ENCODE data around the gene LUC7L.
A peak's percentile ranks its signal among the peaks of the same experiment; 100 is the strongest.
"Not testable (repeated sequence)": the region's sequence is repeated elsewhere in the genome, so short reads cannot be mapped to it uniquely, and the experiment has no call there.

The LUC7L gene

DNA sequence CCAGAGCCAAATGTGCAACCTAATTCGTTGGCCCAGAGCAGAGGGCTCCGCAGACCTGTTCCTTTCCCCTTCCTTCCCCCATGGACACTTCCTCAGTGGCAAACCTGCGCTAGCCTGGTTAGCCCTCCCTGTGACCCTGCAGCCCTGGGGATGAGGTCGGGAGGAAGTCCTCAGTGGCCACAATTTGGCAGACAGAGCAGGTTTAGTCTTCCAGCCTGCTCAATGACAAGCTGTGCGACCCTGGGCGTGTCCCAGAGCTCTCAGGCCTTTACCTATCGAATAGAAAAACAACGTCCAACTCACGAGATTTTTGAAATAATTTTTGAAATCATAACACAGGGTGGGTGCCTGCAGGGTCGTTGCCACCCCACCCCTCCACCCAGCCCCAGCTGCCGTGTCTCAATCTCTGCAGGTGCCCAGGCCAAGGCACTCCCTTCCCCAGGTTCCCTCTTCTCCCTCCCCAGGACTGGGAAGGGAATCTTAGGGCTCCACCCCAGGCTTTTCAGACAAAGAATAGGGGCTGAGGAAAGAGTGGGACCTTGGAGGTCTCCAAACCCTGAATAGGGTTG is 62.0 kb downstream of the LUC7L start:
- no peak for DNase-seq (ENCODE audit: low read depth)
- TF ChIP-seq, protein P1, sequence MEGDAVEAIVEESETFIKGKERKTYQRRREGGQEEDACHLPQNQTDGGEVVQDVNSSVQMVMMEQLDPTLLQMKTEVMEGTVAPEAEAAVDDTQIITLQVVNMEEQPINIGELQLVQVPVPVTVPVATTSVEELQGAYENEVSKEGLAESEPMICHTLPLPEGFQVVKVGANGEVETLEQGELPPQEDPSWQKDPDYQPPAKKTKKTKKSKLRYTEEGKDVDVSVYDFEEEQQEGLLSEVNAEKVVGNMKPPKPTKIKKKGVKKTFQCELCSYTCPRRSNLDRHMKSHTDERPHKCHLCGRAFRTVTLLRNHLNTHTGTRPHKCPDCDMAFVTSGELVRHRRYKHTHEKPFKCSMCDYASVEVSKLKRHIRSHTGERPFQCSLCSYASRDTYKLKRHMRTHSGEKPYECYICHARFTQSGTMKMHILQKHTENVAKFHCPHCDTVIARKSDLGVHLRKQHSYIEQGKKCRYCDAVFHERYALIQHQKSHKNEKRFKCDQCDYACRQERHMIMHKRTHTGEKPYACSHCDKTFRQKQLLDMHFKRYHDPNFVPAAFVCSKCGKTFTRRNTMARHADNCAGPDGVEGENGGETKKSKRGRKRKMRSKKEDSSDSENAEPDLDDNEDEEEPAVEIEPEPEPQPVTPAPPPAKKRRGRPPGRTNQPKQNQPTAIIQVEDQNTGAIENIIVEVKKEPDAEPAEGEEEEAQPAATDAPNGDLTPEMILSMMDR (IDR thresholded peaks at IDR 0.05; ENCODE audit: low read depth, low read length, missing control alignments) = no peak

DNA sequence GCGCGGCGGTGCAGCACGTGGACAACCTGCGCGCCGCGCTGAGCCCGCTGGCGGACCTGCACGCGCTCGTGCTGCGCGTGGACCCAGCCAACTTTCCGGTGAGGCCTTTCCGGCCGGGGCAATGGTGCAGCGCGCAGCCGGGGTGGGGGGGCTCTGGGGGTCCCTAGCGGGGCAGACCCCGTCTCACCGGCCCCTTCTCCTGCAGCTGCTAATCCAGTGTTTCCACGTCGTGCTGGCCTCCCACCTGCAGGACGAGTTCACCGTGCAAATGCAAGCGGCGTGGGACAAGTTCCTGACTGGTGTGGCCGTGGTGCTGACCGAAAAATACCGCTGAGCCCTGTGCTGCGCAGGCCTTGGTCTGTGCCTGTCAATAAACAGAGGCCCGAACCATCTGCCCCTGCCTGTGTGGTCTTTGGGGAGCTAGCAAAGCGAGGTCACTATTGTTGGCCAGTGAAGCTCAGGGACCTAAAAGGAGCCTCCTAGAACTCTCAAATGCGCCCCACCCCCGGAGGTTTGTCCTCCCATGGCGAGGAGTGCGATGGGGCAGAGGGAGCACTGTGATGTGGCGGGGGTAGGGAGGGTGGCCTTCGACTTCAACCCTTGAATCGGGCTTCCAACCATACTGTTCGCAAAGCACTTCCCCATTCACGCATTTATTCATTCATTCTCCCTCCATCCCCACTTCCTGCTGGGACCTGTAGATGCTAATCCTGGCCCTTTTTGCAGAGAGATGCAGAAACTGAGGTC is 62.7 kb downstream of the LUC7L start:
- no peak for DNase-seq (ENCODE audit: low read depth)
- TF ChIP-seq, protein P1 (IDR thresholded peaks at IDR 0.05; ENCODE audit: low read depth, low read length, missing control alignments) = no peak
- no peak overlapping the region for H3K4me3 ChIP-seq (ENCODE audit: low read depth, low read length)

More for the DNA sequence above, 62.0 kb downstream of the LUC7L start:
- H3K4me3 ChIP-seq (ENCODE audit: low read depth, low read length) = no peak overlapping the region

DNA sequence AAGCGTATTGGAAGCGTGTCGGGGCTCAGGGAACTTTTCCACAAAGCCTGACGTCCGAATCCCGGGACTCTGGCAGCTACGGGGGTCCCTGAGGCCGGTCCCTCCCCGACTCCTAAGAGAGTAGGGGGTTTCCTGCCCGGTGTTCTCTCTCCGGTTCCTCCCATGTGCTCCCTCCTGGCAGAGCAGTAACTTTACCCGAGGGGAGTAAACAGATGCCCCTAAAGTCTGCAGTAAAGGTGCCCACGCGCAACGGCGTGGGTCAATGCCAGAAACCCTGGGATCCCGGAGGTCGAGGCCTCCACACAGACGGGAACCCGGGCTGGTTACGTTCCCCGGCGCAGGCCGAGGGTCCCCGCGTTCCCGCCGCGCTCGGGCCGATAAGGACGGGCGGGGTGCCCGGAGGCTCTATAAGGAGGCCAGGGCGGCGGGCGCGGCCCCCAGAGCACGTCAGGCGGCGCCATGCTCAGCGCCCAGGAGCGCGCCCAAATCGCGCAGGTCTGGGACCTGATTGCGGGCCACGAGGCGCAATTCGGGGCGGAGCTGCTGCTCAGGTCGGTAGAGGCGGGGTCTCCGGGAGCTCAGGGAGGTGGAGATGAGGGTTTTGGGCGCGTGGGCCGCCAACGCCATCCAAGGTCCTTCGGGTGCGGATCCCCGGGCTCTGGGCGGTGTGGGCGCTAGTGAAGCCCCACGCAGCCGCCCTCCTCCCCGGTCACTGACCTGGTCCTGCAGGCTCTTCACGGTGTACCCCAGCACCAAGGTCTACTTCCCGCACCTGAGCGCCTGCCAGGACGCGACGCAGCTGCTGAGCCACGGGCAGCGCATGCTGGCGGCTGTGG is 63.5 kb downstream of the LUC7L start, which contains the start of gene HBM:
Gene HBM, plus strand, starts transcription at position 440 of the 836 bp plus-strand sequence. Its CDS starts 20 bp downstream, at position 460.
- TF ChIP-seq, protein P1 (IDR thresholded peaks at IDR 0.05; ENCODE audit: low read depth, low read length, missing control alignments) = no peak
- peak within 1 kb of the TSS; percentile 4 for H3K4me3 ChIP-seq (ENCODE audit: low read depth, low read length)
- DNase-seq (ENCODE audit: low read depth) = no peak

DNA sequence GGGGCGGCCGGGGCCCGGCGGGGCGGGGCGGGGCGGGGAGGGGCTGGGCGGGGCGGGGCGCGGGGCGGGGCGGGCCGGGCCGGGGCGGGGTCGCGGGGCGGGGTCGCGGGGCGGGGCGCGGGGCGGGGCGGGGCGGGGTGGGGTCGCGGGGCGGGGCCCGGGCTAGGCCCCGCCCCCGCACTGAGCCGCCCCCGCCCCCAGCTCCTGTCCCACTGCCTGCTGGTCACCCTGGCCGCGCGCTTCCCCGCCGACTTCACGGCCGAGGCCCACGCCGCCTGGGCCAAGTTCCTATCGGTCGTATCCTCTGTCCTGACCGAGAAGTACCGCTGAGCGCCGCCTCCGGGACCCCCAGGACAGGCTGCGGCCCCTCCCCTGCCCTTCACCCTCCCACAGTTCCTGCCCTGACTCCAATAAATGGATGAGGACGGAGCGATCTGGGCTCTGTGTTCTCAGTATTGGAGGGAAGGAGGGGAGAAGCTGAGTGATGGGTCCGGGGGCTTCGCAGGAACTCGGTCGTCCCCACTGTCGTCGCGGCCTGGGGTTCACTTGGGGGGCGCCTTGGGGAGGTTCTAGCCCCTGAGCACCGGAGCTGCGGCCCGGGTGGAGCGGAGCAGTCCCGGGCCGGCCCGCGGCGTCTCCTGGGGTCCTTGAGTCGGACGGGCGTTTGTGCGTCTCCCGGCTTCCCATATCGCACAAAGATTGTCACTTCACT is 64.3 kb downstream of the LUC7L start:
- DNase-seq (ENCODE audit: low read depth) = no peak
- TF ChIP-seq, protein P1 (IDR thresholded peaks at IDR 0.05; ENCODE audit: low read depth, low read length, missing control alignments) = no peak
- peak overlapping the region; percentile 4 for H3K4me3 ChIP-seq (ENCODE audit: low read depth, low read length)

DNA sequence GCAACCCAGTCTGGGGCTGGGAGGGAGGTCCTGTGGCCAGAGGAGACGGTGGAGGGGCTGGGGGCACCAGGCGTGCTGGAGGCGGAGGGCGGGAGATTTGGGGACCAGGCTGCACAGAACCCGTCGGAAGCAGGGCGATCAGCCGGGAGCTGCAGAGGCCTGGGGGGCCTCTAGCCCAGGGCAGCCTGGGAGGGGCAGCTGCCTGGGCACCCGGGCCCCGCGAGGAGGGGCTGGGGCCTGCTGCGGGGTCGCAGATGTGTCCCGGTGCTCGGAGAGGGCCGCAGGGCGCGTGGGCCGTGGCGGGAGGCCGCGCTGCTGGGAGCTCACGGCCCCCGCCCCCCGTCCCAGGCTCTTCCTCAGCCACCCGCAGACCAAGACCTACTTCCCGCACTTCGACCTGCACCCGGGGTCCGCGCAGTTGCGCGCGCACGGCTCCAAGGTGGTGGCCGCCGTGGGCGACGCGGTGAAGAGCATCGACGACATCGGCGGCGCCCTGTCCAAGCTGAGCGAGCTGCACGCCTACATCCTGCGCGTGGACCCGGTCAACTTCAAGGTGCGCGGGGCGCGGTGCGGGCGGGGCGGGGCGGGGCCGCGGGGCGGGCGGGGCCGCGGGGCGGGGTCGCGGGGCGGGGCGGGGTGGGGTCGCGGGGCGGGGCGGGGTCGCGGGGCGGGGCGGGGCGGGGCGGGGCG is 65.0 kb downstream of the LUC7L start:
- DNase-seq (ENCODE audit: low read depth) = not testable (repeated sequence)

DNA sequence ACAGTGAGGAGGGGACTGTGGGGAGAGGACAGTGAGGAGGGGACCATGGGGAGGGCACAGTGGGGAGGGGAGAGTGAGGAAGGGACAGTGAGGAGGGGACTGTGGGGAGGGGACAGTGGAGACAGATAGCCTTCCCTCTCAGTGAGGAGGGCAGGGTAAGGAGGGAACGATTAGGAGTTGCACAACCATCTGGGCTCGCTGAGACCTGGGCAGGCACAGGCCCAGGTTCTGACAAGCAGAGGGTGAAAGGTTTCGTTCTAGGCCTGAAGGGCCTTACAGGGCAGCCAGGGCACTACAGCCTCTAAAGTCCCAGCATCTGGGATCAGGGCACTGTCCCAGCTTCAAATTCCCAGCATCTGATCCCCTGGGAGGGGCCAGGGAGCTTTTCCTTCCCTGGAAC is 65.6 kb downstream of the LUC7L start:
- H3K4me3 ChIP-seq (ENCODE audit: low read depth, low read length); DNase-seq (ENCODE audit: low read depth): not testable (repeated sequence)

More for the DNA sequence above, 65.0 kb downstream of the LUC7L start:
- H3K4me3 ChIP-seq (ENCODE audit: low read depth, low read length) = not testable (repeated sequence)

DNA sequence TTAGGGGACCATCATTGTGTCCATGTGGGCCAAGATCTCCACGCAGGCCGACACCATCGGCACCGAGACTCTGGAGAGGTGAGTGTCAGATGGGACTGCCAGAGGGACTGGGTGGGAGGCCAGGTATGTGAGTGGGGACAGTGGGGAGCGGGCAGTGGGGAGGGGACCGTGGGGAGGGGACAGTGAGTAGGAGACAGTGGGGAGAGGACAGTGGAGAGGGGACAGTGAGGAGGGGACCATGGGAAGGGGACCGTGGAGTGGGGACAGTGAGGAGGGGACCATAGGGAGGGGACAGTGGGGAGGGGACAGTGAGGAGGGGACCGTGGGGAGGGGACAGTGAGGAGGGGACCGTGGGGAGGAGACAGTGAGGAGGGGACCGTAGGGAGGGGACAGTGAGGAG is 66.1 kb downstream of the LUC7L start:
- DNase-seq (ENCODE audit: low read depth); H3K4me3 ChIP-seq (ENCODE audit: low read depth, low read length): not testable (repeated sequence)
